Uterus (tissue), 4 donors: ENCODE measurements around the gene ME1. TPM values are rescaled to one million over a fixed set of nuclear protein-coding genes. Genes with fewer than 3 reads are reported as not detected.

ENCODE experiments used
- DNase-seq, 2 donors: peaks; one replicate each; pipeline ENCODE4 v3.0.0-alpha.2; 2019 to 2020
- H3K27ac ChIP-seq, 2 donors: fragments of 200-600 bp; sonication (generic); 1 replicate in 1 of 2; 2 replicates in 1 of 2; pipeline ENCODE4 v1.5.1; 2016 to 2018
- H3K27me3 ChIP-seq, 2 donors: fragments of 200-600 bp; sonication (generic); one replicate each; pipeline ENCODE4 v1.5.1; 2018 to 2019; ENCODE audit warnings: control low read depth in 1 of 2
- H3K36me3 ChIP-seq, 2 donors: fragments of 200-600 bp; sonication (generic); one replicate each; pipeline ENCODE4 v1.5.1; 2019; ENCODE audit warnings: control low read depth in 1 of 2
- H3K4me1 ChIP-seq, 2 donors: fragments of 200-600 bp; sonication (generic); one replicate each; pipeline ENCODE4 v1.5.1; 2018 to 2019; ENCODE audit warnings: control low read depth in 1 of 2
- H3K4me3 ChIP-seq, 2 donors: fragments of 200-600 bp; sonication (generic); 1 replicate in 1 of 2; 2 replicates in 1 of 2; pipeline ENCODE4 v1.5.1; 2018 to 2019; ENCODE audit warnings: mild to moderate bottlenecking in 1 of 2
- H3K9me3 ChIP-seq, 2 donors: fragments of 200-600 bp; sonication (generic); one replicate each; pipeline ENCODE4 v1.5.1; 2019; ENCODE audit warnings: control low read depth in 1 of 2
- POLR2A ChIP-seq, 2 donors: fragments of 450-650 bp; IDR thresholded peaks; one replicate each; pipeline ENCODE4 v1.6.1; 2016; ENCODE audit warnings: antibody characterized with exemption in 2 of 2, mild to moderate bottlenecking in 1 of 2, moderate library complexity in 1 of 2
- intact Hi-C: fragments of 100-400 bp; cut with DNase I; formaldehyde crosslinking; loops from one replicate; pipeline ENCODE4 v1.15.1; 2023; ENCODE audit warnings: low total_unique reads
- total RNA-seq, 4 donors: library from RNA; depleted of rRNA in 3 of 4; stranded (reverse); fragments of >200 nt in 3 of 4; gene quantifications; one replicate each; pipeline versions ENCODE4 v1.1.0 to v1.2.4, GENCODE V29; 2014 to 2023
- TF ChIP-seq, protein P1 (sequence below), 4 experiments: fragments of 200-600 bp in 2 of 4; fragments of 450-650 bp in 2 of 4; sonication (generic) in 2 of 4; IDR thresholded peaks; one replicate each; pipeline ENCODE4 v1.5.1; 2016 to 2019; ENCODE audit warnings: antibody characterized with exemption in 4 of 4, mild to moderate bottlenecking in 2 of 4, moderate library complexity in 1 of 4
- donor health status: DM: yes; HTN: yes; CAD: no.

ME1 gene
- total RNA-seq, 4 donors from 2014 or later, result 1.0 to 18.5 (median 3.2) TPM

DNA sequence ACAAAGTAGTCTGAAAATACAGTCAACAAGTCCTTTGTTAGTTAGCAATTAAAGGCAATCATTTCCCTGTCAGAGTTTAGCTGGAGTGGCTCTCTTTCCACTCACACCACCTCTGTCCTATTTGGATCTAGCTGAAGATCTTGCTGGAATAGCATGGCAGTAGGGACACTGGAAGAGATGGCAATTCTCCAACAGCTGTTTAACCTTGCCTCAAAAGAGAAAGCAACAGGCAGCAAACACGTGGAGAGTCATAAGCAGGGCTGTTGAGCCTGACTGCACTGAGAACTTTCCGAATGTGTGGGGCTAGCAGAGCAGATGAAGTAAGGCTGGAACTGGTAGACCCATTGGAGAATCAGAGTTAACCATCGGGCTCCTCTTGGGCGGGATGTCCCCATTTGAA is 43.5 kb upstream of the ME1 start:
- H3K27ac ChIP-seq, result no peak overlapping the region
- H3K9me3 ChIP-seq, result no peaks in the 10 kb centered on the region
- no peaks in the 10 kb centered on the region for H3K36me3 ChIP-seq
- no peak overlapping the region for H3K4me3 ChIP-seq
- DNase-seq, result no peak
- H3K4me1 ChIP-seq, result no peaks in the 10 kb centered on the region
- H3K27me3 ChIP-seq, result no peaks in the 10 kb centered on the region
- intact Hi-C loops, result no loop called here
- no peak for TF ChIP-seq POLR2A (IDR thresholded peaks at IDR 0.05)
- TF ChIP-seq, protein P1, sequence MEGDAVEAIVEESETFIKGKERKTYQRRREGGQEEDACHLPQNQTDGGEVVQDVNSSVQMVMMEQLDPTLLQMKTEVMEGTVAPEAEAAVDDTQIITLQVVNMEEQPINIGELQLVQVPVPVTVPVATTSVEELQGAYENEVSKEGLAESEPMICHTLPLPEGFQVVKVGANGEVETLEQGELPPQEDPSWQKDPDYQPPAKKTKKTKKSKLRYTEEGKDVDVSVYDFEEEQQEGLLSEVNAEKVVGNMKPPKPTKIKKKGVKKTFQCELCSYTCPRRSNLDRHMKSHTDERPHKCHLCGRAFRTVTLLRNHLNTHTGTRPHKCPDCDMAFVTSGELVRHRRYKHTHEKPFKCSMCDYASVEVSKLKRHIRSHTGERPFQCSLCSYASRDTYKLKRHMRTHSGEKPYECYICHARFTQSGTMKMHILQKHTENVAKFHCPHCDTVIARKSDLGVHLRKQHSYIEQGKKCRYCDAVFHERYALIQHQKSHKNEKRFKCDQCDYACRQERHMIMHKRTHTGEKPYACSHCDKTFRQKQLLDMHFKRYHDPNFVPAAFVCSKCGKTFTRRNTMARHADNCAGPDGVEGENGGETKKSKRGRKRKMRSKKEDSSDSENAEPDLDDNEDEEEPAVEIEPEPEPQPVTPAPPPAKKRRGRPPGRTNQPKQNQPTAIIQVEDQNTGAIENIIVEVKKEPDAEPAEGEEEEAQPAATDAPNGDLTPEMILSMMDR (IDR thresholded peaks at IDR 0.05), result no peak

DNA sequence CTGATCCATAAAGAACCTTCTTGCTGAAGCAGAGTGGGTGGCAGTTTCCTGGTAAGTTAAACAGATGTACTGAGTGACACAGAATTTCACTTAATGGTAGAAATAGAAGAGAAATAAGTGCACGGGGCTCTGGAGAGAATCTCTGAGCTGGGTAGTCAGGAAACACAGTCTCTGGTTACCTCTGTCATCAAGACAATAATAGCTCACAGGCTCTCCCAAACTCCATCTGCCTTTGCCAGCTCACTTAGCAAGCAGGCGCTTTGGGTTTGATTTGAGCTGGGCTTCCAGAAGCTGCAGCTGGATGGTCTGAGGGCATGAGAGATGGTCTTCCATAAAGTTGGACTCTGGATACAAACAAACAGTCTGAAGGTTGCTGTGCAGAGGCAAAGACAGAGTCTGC is 41.9 kb upstream of the ME1 start:
- intact Hi-C loops, result no loop called here
- Histone ChIP-seq H3K27me3 (no peaks in the 10 kb centered on the region), H3K36me3 (no peaks in the 10 kb centered on the region)

DNA sequence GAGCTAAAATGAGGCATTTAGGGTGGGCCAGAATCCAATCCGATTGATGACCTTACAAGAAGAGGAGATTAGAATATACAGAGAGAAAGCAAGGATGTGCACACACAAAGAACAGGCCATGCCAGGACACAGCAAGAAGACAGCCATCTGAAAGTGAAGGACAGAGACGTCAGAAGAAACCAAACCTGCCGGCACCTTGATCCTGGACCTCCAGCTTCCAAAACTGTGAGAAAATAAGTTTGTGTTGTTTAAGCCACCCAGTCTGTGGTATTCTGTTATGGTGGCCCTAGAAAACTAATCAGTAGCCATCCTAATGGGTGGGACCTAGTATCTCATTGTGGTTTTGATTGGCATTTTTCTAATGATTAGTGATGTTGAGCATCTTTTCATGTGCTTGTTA is 39.7 kb upstream of the ME1 start:
- DNase-seq, result no peak
- Histone ChIP-seq H3K4me1 (no peaks in the 10 kb centered on the region), H3K27ac (no peak overlapping the region), H3K9me3 (no peaks in the 10 kb centered on the region), H3K4me3 (no peak overlapping the region), H3K27me3 (no peaks in the 10 kb centered on the region), H3K36me3 (no peaks in the 10 kb centered on the region)
- TF ChIP-seq, protein P1 (IDR thresholded peaks at IDR 0.05), result no peak
- no peak for TF ChIP-seq POLR2A (IDR thresholded peaks at IDR 0.05)
- intact Hi-C loops, result no loop called here

More for the DNA sequence above, 41.9 kb upstream of the ME1 start:
- no peak for DNase-seq
- Histone ChIP-seq H3K27ac (no peak overlapping the region), H3K9me3 (no peaks in the 10 kb centered on the region), H3K4me3 (no peak overlapping the region), H3K4me1 (no peaks in the 10 kb centered on the region)
- no peak for TF ChIP-seq POLR2A (IDR thresholded peaks at IDR 0.05)
- TF ChIP-seq, protein P1 (IDR thresholded peaks at IDR 0.05), result no peak

DNA sequence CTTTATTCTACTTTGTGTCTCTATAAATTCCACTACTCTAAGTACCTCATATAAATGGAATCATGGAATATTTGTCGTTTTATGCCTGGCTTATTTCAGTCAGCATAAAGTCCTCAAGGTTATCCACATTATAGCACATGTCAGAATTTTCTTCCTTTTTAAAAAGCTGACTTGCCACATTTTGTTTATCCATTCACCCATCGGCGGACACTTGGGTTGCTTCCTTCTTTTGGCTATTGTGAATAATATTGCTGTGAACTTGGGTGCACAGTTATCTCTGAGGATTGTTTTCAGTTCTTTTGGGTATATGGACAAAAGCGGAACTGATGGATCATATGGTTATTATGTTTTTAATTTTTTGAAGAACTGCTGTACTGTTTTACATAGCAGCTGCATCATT is 39.1 kb upstream of the ME1 start:
- H3K9me3 ChIP-seq, result no peaks in the 10 kb centered on the region
- no peaks in the 10 kb centered on the region for H3K27me3 ChIP-seq
- no peaks in the 10 kb centered on the region for H3K4me1 ChIP-seq
- intact Hi-C loops, result no loop called here
- no peak overlapping the region for H3K27ac ChIP-seq
- no peaks in the 10 kb centered on the region for H3K36me3 ChIP-seq
- no peak overlapping the region for H3K4me3 ChIP-seq
- no peak for DNase-seq
- TF ChIP-seq POLR2A (IDR thresholded peaks at IDR 0.05), result no peak
- TF ChIP-seq, protein P1 (IDR thresholded peaks at IDR 0.05), result no peak

DNA sequence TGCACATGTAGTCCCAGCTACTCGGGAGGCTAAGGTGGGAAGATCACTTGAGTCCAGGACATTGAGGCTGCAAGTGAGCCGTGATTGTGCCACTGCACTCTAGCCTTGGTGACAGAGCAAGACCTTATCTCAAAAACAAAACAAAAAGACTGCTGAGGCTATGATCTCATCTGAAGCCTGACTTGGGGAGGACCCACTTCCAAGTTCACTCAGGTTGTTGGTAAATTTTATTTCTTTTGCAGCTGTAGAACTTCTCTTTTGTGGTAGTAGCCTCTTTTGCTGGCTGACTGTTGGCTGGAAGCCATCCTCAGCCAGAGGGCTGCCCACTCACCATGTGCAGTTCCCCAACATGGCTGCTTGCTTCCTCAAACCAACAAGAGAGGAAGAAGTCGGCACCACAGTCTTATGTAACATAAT is 36.8 kb upstream of the ME1 start:
- H3K27ac ChIP-seq, result no peak overlapping the region

More for the DNA sequence above, 36.8 kb upstream of the ME1 start:
- no peaks in the 10 kb centered on the region for H3K27me3 ChIP-seq
- no peaks in the 10 kb centered on the region for H3K36me3 ChIP-seq
- no peak overlapping the region for H3K4me3 ChIP-seq
- TF ChIP-seq POLR2A (IDR thresholded peaks at IDR 0.05), result no peak
- TF ChIP-seq, protein P1 (IDR thresholded peaks at IDR 0.05), result no peak
- no peaks in the 10 kb centered on the region for H3K9me3 ChIP-seq
- H3K4me1 ChIP-seq, result no peaks in the 10 kb centered on the region
- no peak for DNase-seq
- intact Hi-C loops, result no loop called here
